NCI-H1105 (cell line): Measurements from ENCODE around the gene PKIG.

Source experiments
- DNase-seq: peaks from one replicate; lab custom pipeline; 2025; lab: John Stamatoyannopoulos, UW

PKIG gene

DNA sequence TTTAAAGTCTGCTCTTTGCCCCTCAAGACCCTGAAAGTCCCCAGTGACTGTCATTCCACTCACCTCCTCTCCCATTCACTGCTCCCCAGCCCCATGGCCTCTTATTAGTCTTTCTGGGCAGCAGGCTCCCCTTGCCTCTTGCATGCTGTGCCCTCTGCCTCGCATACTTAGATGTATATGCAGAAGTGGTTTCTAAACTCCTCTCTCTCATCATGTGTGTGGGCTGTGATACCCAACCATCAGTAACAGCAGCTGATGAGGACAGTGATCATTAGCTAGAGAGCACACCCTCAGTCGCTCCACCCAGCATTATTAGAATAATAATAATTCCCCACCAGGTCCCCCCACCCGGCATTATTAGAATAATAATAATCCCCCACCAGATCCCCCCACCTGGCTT, 14.5 kb downstream of the PKIG start:
- DNase-seq = no peak

DNA sequence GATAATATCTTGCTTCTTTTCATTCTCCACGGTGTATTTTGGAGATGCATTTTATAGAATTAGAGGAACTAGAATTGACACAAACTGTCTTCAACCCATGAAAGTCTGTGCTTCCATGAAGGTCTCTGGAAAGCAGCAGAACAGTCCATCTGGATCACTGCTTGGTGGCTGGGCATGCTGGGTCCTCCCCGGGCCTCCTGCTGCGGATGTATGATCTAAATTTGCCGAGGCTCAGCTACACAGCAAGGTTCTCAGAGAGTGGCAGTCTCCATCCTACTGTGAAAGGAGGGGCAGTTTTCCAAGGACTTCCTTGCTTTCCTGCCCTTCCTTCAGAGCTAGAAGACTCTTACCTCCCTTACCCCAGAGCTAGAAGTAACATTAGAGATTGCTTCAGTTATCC, 15.1 kb downstream of the PKIG start:
- no peak for DNase-seq

DNA sequence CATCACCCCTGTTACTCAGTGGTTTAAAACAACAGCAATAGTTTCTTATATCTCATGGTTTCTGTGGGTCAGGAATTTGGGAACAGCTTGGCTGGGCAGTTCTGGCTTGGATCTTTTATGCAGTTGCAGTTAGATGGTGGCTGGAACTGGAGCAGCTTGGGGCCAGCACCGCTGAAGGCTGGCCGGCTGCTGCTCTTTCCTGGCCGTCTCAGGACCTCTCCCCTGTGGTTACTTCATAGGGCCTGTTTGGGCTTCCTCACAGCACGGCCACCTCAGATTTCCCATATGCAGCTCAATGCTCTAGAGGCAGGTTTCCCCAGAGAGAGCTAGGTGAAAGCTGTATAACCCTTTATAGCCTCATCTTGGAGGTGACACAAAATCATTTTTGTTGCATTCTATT, 15.6 kb downstream of the PKIG start:
- no peak for DNase-seq

- DNase-seq = no peak
Observed at GRCh38 chr20:44598423-44599305, 16.3 kb downstream of the PKIG start.

- DNase-seq = no peak
Observed at GRCh38 chr20:44599715-44600114, 17.3 kb downstream of the PKIG start.

DNA sequence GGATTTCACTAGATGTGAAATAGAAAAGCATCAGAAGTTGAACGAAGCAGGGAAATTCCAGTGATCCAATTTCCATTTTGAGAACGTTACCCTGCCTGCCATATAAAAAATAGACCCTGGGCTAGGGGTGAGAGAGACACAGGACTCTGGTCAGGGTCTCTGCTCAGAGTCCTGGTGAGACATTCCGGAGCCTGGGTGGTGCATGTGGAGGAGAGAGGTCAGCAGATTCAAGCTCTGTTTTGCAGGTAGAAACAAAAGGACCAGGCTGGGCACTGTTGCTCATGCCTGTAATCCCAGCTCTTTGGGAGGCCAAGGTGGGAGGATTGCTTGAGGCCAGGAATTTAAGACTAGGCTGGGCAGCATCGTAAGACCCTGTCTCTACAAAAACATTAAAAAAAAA, 17.9 kb downstream of the PKIG start:
- no peak for DNase-seq

DNA sequence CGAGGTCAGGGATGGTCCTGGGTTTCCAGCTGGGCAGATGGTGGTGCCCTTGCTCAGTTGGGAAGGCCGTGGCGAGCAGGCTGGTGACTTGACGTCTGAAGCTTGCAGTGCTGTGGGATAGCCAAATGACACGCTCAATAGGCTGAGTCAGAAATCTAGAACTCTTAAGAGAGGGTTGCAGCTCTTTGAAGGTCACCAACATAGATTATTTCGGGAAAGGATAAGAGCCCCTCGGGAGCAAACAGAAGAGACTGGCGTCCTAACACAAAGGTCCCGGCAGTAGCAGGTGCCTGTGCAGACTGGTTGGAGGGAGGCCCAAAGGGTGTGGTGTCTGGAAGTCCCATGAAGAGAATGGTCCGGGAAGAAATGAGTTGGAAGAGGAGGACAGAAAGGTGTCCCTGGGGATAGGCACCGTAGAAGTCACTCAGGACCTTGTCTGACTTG, 18.4 kb downstream of the PKIG start:
- DNase-seq = no peak

DNA sequence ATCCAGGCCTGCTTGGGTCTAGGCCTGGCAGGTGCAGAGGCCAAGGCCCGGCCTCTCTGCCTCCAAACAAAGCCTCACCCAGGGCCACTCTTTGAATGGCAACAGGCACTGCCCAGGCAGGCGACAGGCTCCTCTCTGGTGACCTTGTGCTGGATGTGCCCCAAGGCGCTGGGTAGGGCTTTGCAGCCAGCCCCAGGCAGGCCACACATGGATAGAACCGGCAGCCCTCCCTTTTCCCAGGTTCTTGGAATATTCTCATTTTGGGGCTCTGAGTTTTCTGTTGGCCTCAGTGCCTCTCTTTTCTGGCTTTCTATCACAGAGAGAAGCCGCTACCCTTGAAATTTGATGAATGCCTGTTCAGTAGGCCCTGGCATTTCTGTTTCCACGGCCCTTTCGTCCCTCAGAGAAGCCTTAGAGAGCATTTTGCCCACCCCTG, 18.9 kb downstream of the PKIG start:
- no peak for DNase-seq

- no peak for DNase-seq
Observed at GRCh38 chr20:44601801-44602204, 19.4 kb downstream of the PKIG start.

DNA sequence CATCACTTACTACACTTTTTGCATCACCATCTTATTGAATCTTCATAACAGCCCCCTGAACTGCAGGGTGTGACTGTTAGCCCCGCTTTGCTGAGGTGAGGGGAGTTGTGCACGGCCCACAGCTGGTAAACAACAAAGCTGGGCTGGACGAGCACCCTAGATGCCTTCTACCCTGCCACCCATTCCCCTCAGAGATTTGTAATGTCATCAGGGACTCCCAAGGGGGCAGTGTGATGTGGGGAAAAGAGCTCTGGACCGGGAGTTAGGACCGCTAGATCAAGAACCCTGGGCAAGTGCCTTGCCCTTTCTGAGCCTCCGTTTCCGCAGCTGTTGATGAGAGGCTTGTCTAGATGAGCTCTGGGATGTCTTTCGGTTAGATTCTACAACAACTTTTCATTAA, 20.9 kb downstream of the PKIG start:
- DNase-seq = no peak

DNA sequence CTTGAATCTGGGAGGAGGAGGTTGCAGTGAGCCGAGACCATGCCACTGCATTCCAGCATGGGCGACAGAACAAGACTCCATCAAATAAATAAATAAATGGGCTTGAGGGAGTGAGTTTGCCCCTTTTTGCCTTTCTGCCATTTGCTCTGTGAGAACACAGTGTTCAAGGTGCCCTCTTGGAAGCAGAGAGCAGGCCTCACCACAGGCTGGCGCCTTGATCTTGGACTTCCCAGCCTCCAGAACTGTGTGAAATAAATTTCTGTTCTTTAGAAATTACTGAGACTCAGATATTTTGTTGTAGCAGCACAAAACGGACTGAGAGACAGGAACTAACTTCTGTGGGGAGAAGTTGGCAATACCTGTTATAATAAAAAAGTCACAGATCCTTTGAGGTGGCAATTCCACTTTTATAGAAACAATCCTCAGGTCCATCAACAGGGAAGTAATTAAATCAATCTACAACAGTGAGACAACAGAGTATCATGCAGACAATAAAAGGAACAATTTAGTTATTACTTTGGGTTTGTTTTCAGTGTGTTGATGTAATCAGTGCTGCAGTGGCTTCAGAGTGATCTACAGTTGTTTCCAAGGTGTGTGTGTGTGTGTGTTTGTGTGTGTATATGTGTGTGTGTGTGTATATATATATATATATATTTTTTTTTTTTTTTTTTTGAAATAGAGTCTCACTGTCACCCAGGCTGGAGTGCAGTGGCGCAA, 24.5 kb downstream of the PKIG start:
- no peak for DNase-seq

DNA sequence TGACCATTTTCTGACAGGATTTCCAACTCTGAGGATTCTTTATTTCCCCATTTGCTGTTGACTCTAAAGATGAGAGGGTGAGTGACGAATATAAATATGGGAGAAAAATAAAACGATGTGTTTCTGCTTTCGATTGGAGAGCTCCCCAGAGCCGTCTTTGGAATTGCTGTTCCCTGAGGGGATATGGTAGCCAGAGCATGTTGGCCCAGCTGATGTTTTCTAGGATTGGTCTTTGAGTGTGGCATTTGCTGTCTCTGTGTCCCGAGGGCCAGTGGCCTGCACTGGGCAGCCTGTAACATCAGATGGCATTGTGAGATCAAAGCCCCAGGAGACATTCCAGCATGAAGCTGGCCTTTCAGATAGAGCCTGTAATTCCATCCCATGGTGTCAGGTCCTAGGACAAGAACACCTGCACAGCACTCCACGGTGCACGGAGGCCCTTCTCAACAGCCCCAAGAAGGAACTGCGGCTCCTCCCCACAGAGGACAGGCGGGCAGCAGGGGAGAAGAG, 26.7 kb downstream of the PKIG start:
- no peak for DNase-seq

DNA sequence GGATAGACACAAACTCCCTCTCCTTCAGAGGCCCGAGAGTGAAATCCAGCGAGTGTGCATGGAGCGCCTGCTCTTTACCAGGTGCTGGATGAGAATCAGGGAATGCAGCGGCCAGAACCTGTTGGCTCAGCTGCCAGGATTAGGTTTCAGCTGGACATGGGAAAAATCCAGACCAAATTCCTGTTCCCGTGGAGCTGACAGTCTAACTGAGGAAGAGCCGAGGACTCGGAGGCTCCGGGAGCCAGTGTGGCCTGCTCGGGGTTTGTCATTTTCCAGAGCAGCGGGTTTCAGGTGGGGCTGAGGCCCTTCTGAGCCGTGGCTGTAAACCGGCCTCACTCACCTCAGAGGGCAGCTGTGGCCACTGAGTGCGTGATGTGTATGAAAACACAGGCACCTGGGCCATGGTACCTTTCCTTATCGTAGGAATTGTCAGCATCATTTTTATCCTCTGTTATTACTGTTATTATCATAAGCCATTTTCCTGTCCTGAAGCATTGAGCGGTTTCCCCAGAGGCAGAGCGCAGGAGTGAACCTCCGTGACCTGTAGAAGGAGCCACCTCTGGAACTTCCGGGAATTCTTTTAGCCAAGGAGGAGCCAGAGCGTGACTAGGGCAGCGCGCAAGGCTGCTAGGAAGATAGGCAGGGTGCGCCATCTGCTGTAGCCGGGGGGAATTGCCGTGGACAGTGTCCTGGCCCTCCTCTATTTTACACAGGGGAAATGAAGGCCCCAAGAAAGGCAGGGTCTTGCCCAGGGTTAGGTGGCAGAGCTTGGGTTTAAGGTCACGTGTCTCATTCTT, 27.3 kb downstream of the PKIG start:
- peak; percentile 75 for DNase-seq

DNA sequence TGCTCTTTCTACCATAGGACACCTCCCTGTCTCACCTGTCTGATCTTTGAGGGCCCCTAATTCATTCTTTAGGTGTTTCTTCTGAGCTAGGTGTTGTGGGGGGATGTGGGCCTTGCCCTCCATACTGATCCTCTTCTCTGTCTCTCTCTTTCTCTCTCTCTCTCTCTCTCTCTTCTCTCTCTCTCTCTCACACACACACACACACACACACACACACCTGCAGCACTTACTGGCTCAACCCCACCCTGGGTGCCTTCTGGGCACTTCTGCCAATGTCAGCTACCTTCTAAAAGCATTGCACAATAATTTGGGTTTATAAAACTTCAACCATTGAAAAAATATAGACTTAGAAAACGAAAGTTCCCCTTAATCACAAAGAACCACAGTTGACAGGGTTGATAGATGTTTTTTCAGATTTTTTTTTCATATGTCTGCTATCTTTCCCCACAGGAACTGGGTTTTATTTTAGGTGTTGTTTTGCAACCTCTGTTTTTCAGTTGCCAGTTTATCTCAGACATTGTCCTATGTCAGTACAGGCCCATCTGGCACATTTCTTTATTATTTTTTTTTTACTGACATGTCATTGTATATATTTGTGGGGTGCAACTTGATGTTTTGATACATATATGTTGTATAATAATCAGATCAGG, 28.1 kb downstream of the PKIG start:
- DNase-seq = no peak

DNA sequence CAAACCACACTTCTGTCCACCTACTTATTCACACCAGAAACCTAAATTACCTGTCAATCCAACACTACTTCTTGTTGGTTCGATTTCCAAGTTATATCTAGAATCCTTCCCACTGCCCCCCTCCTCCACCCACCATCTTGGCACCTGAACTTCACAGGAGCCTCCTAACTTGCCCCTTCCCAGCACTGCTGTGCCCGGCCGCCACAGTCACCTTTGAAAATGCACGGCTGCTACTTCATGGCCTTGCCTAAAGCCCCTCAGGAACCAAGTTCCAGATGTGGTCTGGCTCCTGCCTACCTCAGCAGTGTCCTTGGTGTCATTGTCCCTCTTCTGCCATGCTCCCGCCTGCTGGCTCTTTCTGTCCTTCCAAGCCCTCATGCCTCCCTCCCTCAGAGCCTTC, 31.2 kb downstream of the PKIG start:
- DNase-seq = no peak

- DNase-seq = no peak
Observed at GRCh38 chr20:44614525-44614924, 32.1 kb downstream of the PKIG start.

GRCh38 chr20:44615169-44615791, 32.9 kb downstream of the PKIG start:
- DNase-seq = no peak

- DNase-seq = no peak
Observed at GRCh38 chr20:44615876-44616603, 33.7 kb downstream of the PKIG start.

GRCh38 chr20:44616604-44616964, 34.2 kb downstream of the PKIG start:
- no peak for DNase-seq

DNA sequence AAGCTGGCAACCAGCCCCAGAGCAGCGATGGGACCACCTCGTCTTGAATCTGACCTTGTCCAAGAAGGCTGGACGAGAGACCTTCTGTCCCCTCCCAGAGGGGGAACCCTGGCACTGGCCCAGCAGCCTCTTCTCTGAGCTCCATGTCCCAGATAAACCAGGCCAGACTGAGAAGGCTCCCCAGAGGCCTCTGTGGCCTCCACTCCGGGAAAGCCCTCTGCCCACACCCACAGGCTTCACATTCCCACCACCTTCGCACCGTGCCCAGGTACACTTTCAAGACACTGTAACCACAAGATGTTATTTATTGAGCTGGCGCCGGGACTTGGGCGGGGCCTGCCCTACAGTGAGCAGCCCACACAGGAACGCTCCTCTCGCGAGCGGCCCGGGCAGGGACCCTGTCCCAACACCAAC, 35.9 kb downstream of the PKIG start:
- no peak for DNase-seq

DNA sequence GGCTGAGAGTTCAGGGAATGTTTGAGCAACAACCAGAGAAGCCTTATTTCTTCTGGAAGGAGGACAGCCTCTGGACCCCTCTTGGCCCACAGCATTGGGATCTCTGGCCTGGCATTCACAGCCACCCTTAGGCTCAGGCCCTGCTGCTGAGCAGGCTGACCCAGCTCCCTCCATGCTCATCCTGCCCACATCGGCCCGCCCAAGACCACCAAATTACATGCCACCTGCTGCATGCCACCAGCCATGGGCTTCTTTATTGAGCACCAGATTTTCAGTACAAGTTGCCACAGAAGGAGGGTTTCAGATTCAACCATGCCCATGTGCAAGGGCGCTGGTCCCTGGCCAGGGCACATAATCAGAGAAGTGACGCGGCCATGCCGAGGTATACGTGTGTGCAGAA, 36.9 kb downstream of the PKIG start:
- DNase-seq = no peak
